ENCODE results near the gene CLDN3. TPM values are rescaled to one million over a fixed set of nuclear protein-coding genes. Genes with fewer than 3 reads are reported as not detected.

CLDN3 gene
- total and polyA plus RNA-seq, 10 of the 15 experiments (the other 5 are each of a cell fraction or from before 2014, with no cell fraction given): 0.05 TPM; not detected in 9

DNA sequence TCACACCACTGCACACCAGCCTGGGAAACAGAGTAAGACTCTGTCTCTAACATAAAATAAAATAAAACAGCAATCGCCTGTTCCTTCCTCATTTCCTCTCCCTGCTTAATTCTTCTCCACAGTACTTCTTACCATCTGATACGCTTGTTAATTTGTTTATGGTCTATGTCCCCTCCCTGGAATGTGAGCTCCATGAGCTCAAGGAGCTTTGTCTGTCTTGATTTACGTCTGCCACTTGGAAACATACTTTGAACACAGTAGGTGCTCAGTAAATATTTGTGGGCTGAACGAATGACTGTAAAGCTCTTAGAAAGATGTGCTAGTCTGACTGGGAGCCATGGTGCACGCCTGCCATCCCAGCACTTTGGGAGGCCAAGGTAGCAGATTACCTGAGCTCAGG lies 41.5 kb downstream of the CLDN3 start:
- no peak for DNase-seq (ENCODE audit: low read depth, low spot score)
- ChIA-PET CTCF (interaction anchor here (0.6 to 1.7 kb wide), 7 partner anchors 8 to 206 kb away, joined by 3 to 16 read pairs (median 3); partner anchors contain the start of gene ABHD11), SMC1A (ENCODE audit: uncharacterized antibody, unreplicated experiment) (interaction anchor here (0.6 to 1.3 kb wide), 2 partner anchors 62 to 564 kb away, joined by 3 read pairs; no protein-coding TSS in a partner anchor), RAD21 (ENCODE audit: unreplicated experiment) (interaction anchor here (0.5 to 2.0 kb wide), 2 partner anchors 31 to 122 kb away, joined by 3 to 10 read pairs; no protein-coding TSS in a partner anchor), POLR2A (no interaction called here)
- H3K27me3 ChIP-seq (replicated peaks in 1 of 2; ENCODE audit: control insufficient read depth in 2 of 2, insufficient read depth in 2 of 2, low read length in 1 of 2): no peaks in the 10 kb centered on the region
- no peak for FAIRE-seq
- ATAC-seq: no peak
- BruUV-seq (replicated peaks): no TSS peak
- no peak overlapping the region for H3K27ac ChIP-seq (ENCODE audit: control insufficient read depth, insufficient read depth)
- H3K9me3 ChIP-seq (replicated peaks; ENCODE audit: control insufficient read depth, insufficient read depth, low read length): no peaks in the 10 kb centered on the region
- no peak overlapping the region for H3K4me3 ChIP-seq
- no peak overlapping the region for H3K9ac ChIP-seq (ENCODE audit: control insufficient read depth, insufficient read depth, low read length)
- H4K20me1 ChIP-seq (ENCODE audit: control insufficient read depth, insufficient read depth): no peaks in the 10 kb centered on the region
- H3K36me3 ChIP-seq (ENCODE audit: control insufficient read depth in 2 of 2, insufficient read depth in 2 of 2, low read length in 1 of 2): no peaks in the 10 kb centered on the region
- no peak overlapping the region for H3K4me2 ChIP-seq (ENCODE audit: control insufficient read depth, insufficient read depth)
- H3K4me1 ChIP-seq (ENCODE audit: control insufficient read depth, insufficient read depth, low read length): no peaks in the 10 kb centered on the region; the same call in 1 of the 2 replicates
- TF ChIP-seq POLR2AphosphoS2 (IDR thresholded peaks at IDR 0.05; ENCODE audit: low read depth, low read length) (no peak), CREB1 (IDR thresholded peaks at IDR 0.05; ENCODE audit: low read depth) (no peak), ETV6 (conservative IDR thresholded peaks at IDR 0.05 in 1 of 2, IDR thresholded peaks at IDR 0.05 in 1 of 2; ENCODE audit: borderline replicate concordance in 1 of 2, low read depth in 1 of 2) (no peak), ZSCAN29 (IDR thresholded peaks at IDR 0.05) (no peak), SMAD1 (IDR thresholded peaks at IDR 0.05; ENCODE audit: low read depth, partially characterized antibody) (no peak), NR2C1 (IDR thresholded peaks at IDR 0.05) (no peak), USF2 (IDR thresholded peaks at IDR 0.05; ENCODE audit: borderline replicate concordance, low read depth, low read length) (no peak), EZH2 (IDR thresholded peaks at IDR 0.05; ENCODE audit: borderline replicate concordance, control insufficient read depth, low read depth, low read length) (no peak), HCFC1 (IDR thresholded peaks at IDR 0.05; ENCODE audit: low read length) (no peak), ZNF217 (IDR thresholded peaks at IDR 0.05) (no peak), SKIL (IDR thresholded peaks at IDR 0.05; ENCODE audit: low read depth, poor library complexity, severe bottlenecking) (no peak)
- TF ChIP-seq, protein P1, sequence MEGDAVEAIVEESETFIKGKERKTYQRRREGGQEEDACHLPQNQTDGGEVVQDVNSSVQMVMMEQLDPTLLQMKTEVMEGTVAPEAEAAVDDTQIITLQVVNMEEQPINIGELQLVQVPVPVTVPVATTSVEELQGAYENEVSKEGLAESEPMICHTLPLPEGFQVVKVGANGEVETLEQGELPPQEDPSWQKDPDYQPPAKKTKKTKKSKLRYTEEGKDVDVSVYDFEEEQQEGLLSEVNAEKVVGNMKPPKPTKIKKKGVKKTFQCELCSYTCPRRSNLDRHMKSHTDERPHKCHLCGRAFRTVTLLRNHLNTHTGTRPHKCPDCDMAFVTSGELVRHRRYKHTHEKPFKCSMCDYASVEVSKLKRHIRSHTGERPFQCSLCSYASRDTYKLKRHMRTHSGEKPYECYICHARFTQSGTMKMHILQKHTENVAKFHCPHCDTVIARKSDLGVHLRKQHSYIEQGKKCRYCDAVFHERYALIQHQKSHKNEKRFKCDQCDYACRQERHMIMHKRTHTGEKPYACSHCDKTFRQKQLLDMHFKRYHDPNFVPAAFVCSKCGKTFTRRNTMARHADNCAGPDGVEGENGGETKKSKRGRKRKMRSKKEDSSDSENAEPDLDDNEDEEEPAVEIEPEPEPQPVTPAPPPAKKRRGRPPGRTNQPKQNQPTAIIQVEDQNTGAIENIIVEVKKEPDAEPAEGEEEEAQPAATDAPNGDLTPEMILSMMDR (IDR thresholded peaks at IDR 0.05 in 2 of 3, conservative IDR thresholded peaks at IDR 0.05 in 1 of 3; ENCODE audit: control insufficient read depth in 2 of 3, extremely low read depth in 1 of 3, insufficient read depth in 1 of 3, low read depth in 3 of 3, low read length in 3 of 3): no peak
- intact Hi-C loops (cut with micrococcal nuclease; ENCODE audit: unreplicated experiment) (loop anchor here (5.0 kb wide), 2 partner anchors 61 to 101 kb away; partner anchors contain the start of gene VPS37D), in situ Hi-C loops (cut with MboI) (no loop called here)
- no peak overlapping the region for H2AFZ ChIP-seq (ENCODE audit: control insufficient read depth, low read depth, low read length)
- H3K79me2 ChIP-seq (ENCODE audit: control insufficient read depth, insufficient read depth, low read length): no peaks in the 10 kb centered on the region
- WGBS (ENCODE audit: insufficient coverage, insufficient replicate concordance, low lambda C conversion rate, missing lambda C conversion rate): 41% methylated on average over 5 of the region's 5 CpGs

Measured in GM12878 (cell line).